GM12878 (cell line): ENCODE data around the gene SMARCC2. TPM values are rescaled to one million over a fixed set of nuclear protein-coding genes. Genes with fewer than 3 reads are reported as not detected.

Experiments
- ATAC-seq: fragments of 200-7000 bp; cut with Tn5 transposase; 3 replicates; pipeline ENCODE4 v1.9.1; 2020; ENCODE audit warnings: mild to moderate bottlenecking, moderate library complexity
- BruUV-seq: library from RNA; stranded (reverse); fragments of 400-500 nt; replicated peaks from 2 replicates; lab custom pipeline; 2021; lab: Mats Ljungman, UMichigan
- CTCF ChIA-PET: fragments of 300-600 bp; sonication (Branson Sonifier 250); formaldehyde crosslinking; extraction: SDS; loops from one replicate; lab custom pipeline; 2021; ENCODE audit warnings: inconsistent platforms; lab: Yijun Ruan, JAX
- POLR2A ChIA-PET: fragments of 350-600 bp; formaldehyde crosslinking; extraction: SDS; loops from one replicate; lab custom pipeline; 2021; ENCODE audit warnings: inconsistent platforms; lab: Charles Lee
- RAD21 ChIA-PET: fragments of 300-600 bp; sonication (Branson Sonifier 250); formaldehyde crosslinking; loops from one replicate; lab custom pipeline; 2023; ENCODE audit warnings: antibody characterized with exemption; ENCODE audit not compliant: unreplicated experiment; lab: Charles Lee
- SMC1A ChIA-PET: fragments of 300-600 bp; sonication (Branson Sonifier 250); formaldehyde crosslinking; loops from one replicate; lab custom pipeline; 2023; ENCODE audit not compliant: unreplicated experiment, uncharacterized antibody; lab: Charles Lee
- DNase-seq: peaks from one replicate; pipeline ENCODE4 v3.0.0-alpha.2; 2011; ENCODE audit warnings: low read depth, low spot score
- FAIRE-seq: peaks from 3 replicates; lab custom pipeline; 2011; peaks lifted over from hg19 to GRCh38; lab: Jason Lieb, UNC
- H2AFZ ChIP-seq: 2 replicates; pipeline ENCODE4 v1.6.0; 2011; ENCODE audit warnings: low read depth, low read length, control low read depth; ENCODE audit not compliant: control insufficient read depth
- H3K27ac ChIP-seq: 2 replicates; pipeline ENCODE4 v1.5.1; 2011; ENCODE audit warnings: control low read depth; ENCODE audit not compliant: control insufficient read depth, insufficient read depth
- H3K27me3 ChIP-seq, 2 experiments: replicated peaks in 1 of 2; 2 replicates each; pipeline versions ENCODE4 v1.6.0 to v1.6.1; 2011; ENCODE audit warnings: low read length in 1 of 2; ENCODE audit not compliant: control insufficient read depth in 2 of 2, insufficient read depth in 2 of 2
- H3K36me3 ChIP-seq, 2 experiments: 2 replicates each; pipeline ENCODE4 v1.5.1; 2011; ENCODE audit warnings: low read length in 1 of 2; ENCODE audit not compliant: control insufficient read depth in 2 of 2, insufficient read depth in 2 of 2
- H3K4me1 ChIP-seq: 2 replicates; pipeline ENCODE4 v1.6.1; 2011; ENCODE audit warnings: mild to moderate bottlenecking, low read length, moderate library complexity, mixed read lengths; ENCODE audit not compliant: control insufficient read depth, insufficient read depth
- H3K4me2 ChIP-seq: 2 replicates; pipeline ENCODE4 v1.6.0; 2011; ENCODE audit warnings: control low read depth; ENCODE audit not compliant: control insufficient read depth, insufficient read depth
- H3K4me3 ChIP-seq: fragments of 200-600 bp; sonication (generic); 2 replicates; pipeline ENCODE4 v1.5.1; 2016
- H3K79me2 ChIP-seq: 2 replicates; pipeline ENCODE4 v1.6.0; 2011; ENCODE audit warnings: low read length; ENCODE audit not compliant: control insufficient read depth, insufficient read depth
- H3K9ac ChIP-seq: 2 replicates; pipeline ENCODE4 v1.8.0; 2011; ENCODE audit warnings: low read length, control low read depth, mixed read lengths; ENCODE audit not compliant: control insufficient read depth, insufficient read depth
- H3K9me3 ChIP-seq: replicated peaks from 3 replicates; pipeline ENCODE4 v1.5.1; 2011; ENCODE audit warnings: mild to moderate bottlenecking, low read length; ENCODE audit not compliant: control insufficient read depth, insufficient read depth
- H4K20me1 ChIP-seq: 2 replicates; pipeline ENCODE4 v1.6.0; 2011; ENCODE audit not compliant: control insufficient read depth, insufficient read depth
- MTA2 ChIP-seq: fragments of 450-650 bp; IDR thresholded peaks from 2 replicates; pipeline ENCODE4 v1.6.1; 2016; ENCODE audit warnings: low read depth, mild to moderate bottlenecking, moderate library complexity
- MXI1 ChIP-seq: fragments of 150-350 bp; IDR thresholded peaks from 2 replicates; pipeline ENCODE4 v1.6.1; 2011; ENCODE audit warnings: low read depth, mild to moderate bottlenecking, inconsistent platforms, low read length, improper control_type of control experiment
- POLR2A ChIP-seq: IDR thresholded peaks from 2 replicates; pipeline ENCODE4 v1.6.1; 2011; ENCODE audit warnings: low read depth, mild to moderate bottlenecking, low read length
- POLR2AphosphoS5 ChIP-seq: IDR thresholded peaks from 2 replicates; pipeline ENCODE4 v1.6.1; 2011; ENCODE audit warnings: mild to moderate bottlenecking, low read length, inconsistent platforms
- ZBTB11 ChIP-seq: fragments of 450-650 bp; formaldehyde crosslinking; IDR thresholded peaks from 2 replicates; pipeline ENCODE4 v1.5.0; 2022; ENCODE audit warnings: mild to moderate bottlenecking, missing genetic modification characterization
- WGBS: methylation state at CpG from one replicate; pipeline ENCODE4 v1.1.6; 2016; ENCODE audit warnings: low lambda C conversion rate; ENCODE audit not compliant: insufficient replicate concordance, insufficient coverage; ENCODE audit errors: missing lambda C conversion rate; 5-methylcytosine and 5-hydroxymethylcytosine counted together
- in situ Hi-C: fragments of 300-500 bp; cut with MboI; formaldehyde crosslinking; loops from 9 replicates; pipeline ENCODE4 v1.14.3; 2018; ENCODE audit warnings: mixed read lengths
- intact Hi-C: fragments of 100-400 bp; cut with micrococcal nuclease; formaldehyde crosslinking; loops from one replicate; pipeline ENCODE4 v1.14.2; 2022; ENCODE audit not compliant: unreplicated experiment
- polyA plus RNA-seq, 11 experiments: library from polyadenylated mRNA; depleted of rRNA in 4 of 11; unstranded in 6 of 11; stranded (reverse) in 5 of 11; fragments of >200 nt; fragmentation: Nextera tagmentation in 4 of 11; fragmentation: Illumina TruSeq in 1 of 11; extraction: Ambion mirVana in 4 of 11; extraction: Trizol in 1 of 11; gene quantifications; 1 replicate in 1 of 11; 2 replicates in 10 of 11; pipeline versions ENCODE4 v1.2.1 to v1.2.3, GENCODE V29; 2011 to 2016; ENCODE audit warnings: inconsistent platforms in 2 of 11, missing spikeins in 2 of 11, low read depth in 1 of 11
- total RNA-seq, 4 experiments: library from RNA; depleted of rRNA in 3 of 4; stranded (reverse); fragments of >200 nt in 3 of 4; fragmentation: Illumina TruSeq in 1 of 4; extraction: Trizol in 1 of 4; gene quantifications; 2 replicates each; pipeline versions ENCODE4 v1.2.1 to v1.2.3, GENCODE V29; 2013 to 2021

SMARCC2 gene
- total and polyA plus RNA-seq, 10 of the 15 experiments (the other 5 are each of a cell fraction or from before 2014, with no cell fraction given) = 13.6 to 71.2 (median 42.3) TPM

- Histone ChIP-seq H3K9ac (no peak overlapping the region), H3K79me2 (peaks cover 10% of the 10 kb centered on the region), H3K4me3 (no peak overlapping the region), H3K27me3 (no peaks in the 10 kb centered on the region), H3K4me1 (peaks cover 7% of the 10 kb centered on the region)
- ChIA-PET CTCF (interaction anchor here (1.1 kb wide), 1 partner anchor 9 kb away, joined by 3 read pairs; no protein-coding TSS in a partner anchor), RAD21 (no interaction called here), POLR2A (interaction anchor here (0.6 to 2.4 kb wide), 4 partner anchors 11 to 517 kb away, joined by 3 to 6 read pairs (median 4); no protein-coding TSS in a partner anchor)
- in situ Hi-C loops = no loop called here
- DNase-seq = no peak
- WGBS = 100% methylated on average over 4 of the region's 4 CpGs
- BruUV-seq = no TSS peak
- FAIRE-seq = no peak
- TF ChIP-seq MTA2 (no peak), POLR2AphosphoS5 (peak; percentile 45; the same call in 1 of the 2 replicates), POLR2A (peak; percentile 51; the same call in 1 of the 2 replicates)
- TF ChIP-seq, all 136 proteins: peak for 2
- Histone ChIP-seq H3K4me2 (no peak overlapping the region), H4K20me1 (no peaks in the 10 kb centered on the region), H2AFZ (no peak overlapping the region), H3K36me3 (peaks cover 24 to 32% of the 10 kb centered on the region in 2 experiments), H3K27ac (no peak overlapping the region), H3K9me3 (no peaks in the 10 kb centered on the region)
- intact Hi-C loops = no loop called here
- no peak for ATAC-seq
- SMC1A ChIA-PET = interaction anchor here (1.1 kb wide), 1 partner anchor 23 kb away, joined by 3 read pairs; no protein-coding TSS in a partner anchor
Observed at GRCh38 chr12:56165369-56165768, 23.9 kb downstream of the SMARCC2 start.

GRCh38 chr12:56164345-56164729 lies 24.9 kb downstream of the SMARCC2 start:
- Histone ChIP-seq H3K79me2 (peaks cover 21% of the 10 kb centered on the region), H3K4me3 (no peak overlapping the region), H3K4me1 (peaks cover 14% of the 10 kb centered on the region), H3K9me3 (no peaks in the 10 kb centered on the region), H3K4me2 (no peak overlapping the region), H4K20me1 (no peaks in the 10 kb centered on the region), H2AFZ (no peak overlapping the region), H3K27ac (no peak overlapping the region), H3K36me3 (peaks cover 25 to 40% of the 10 kb centered on the region in 2 experiments), H3K27me3 (no peaks in the 10 kb centered on the region), H3K9ac (no peak overlapping the region)
- intact Hi-C loops (no loop called here), in situ Hi-C loops (no loop called here)
- ChIA-PET POLR2A (no interaction called here), CTCF (no interaction called here), SMC1A (no interaction called here), RAD21 (no interaction called here)
- WGBS = 94% methylated on average over 17 of the region's 17 CpGs
- TF ChIP-seq POLR2A = peak; percentile 74
- no peak for TF ChIP-seq MXI1
- no peak for TF ChIP-seq ZBTB11
- 0 out of 2 replicates have a peak, but pooled peaks have one; percentile 13 for TF ChIP-seq POLR2AphosphoS5
- ATAC-seq (no peak), FAIRE-seq (no peak), DNase-seq (no peak)
- BruUV-seq = no TSS peak
